GM10266 (cell line): Measurements from ENCODE around the gene SUMF1.

Experiments
- DNase-seq: peaks from one replicate; pipeline ENCODE4 v3.0.0; 2012; ENCODE audit errors: extremely low spot score
- CTCF ChIP-seq: IDR thresholded peaks from 2 replicates; pipeline ENCODE4 v1.5.1; 2012; ENCODE audit warnings: mild to moderate bottlenecking, low read depth; ENCODE audit not compliant: control insufficient read depth, insufficient read depth; ENCODE audit errors: missing control alignments

Gene SUMF1

GRCh38 chr3:4387210-4388204 lies 79.6 kb downstream of the SUMF1 start:
- no peak for DNase-seq

GRCh38 chr3:4385201-4385600 lies 81.9 kb downstream of the SUMF1 start:
- TF ChIP-seq CTCF: no peak
- DNase-seq: no peak

More at GRCh38 chr3:4387210-4388204, 79.6 kb downstream of the SUMF1 start:
- TF ChIP-seq CTCF: no peak

GRCh38 chr3:4380013-4380412 lies 87.1 kb downstream of the SUMF1 start:
- TF ChIP-seq CTCF: no peak
- DNase-seq: no peak

DNA sequence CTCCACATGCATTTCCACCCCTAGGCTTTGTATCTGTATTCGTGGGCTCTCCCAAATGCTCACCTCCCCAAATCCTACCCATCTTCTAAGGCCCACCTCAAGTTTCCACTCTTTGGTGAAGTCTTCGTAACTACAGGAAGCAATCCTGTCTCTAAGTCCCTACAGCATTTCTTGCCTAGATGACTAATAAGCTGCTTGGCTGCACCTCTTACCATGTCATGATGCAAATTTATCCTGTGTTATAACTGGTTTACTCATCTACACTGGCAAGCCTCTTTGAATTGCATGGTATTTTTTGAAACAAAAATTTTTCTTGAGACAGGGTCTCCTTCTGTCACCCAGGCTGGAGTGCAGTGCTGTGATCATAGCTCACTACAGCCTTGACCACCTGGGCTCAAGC lies 90.6 kb downstream of the SUMF1 start:
- no peak for DNase-seq
- no peak for TF ChIP-seq CTCF

- DNase-seq: no peak
- no peak for TF ChIP-seq CTCF
Measured at GRCh38 chr3:4375911-4376310, 91.2 kb downstream of the SUMF1 start.

DNA sequence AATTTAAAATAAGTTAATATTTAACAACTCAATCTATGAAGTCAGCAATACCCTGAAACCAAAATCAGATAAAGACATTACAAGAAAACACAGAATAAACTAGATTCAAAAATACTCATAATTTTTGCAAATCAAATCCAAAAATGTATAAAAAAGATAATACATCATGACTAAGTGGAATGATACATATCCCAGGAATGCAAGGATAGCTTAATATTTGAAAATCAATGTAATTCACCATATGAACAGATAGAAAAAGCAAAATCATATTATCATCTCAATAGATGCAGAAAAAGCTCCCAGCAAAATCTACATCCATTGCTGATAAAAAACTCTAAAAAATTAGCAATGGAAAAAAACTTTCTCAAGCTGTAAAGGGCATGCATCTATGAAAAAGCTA lies 93.4 kb downstream of the SUMF1 start:
- no peak for DNase-seq
- TF ChIP-seq CTCF: no peak

DNA sequence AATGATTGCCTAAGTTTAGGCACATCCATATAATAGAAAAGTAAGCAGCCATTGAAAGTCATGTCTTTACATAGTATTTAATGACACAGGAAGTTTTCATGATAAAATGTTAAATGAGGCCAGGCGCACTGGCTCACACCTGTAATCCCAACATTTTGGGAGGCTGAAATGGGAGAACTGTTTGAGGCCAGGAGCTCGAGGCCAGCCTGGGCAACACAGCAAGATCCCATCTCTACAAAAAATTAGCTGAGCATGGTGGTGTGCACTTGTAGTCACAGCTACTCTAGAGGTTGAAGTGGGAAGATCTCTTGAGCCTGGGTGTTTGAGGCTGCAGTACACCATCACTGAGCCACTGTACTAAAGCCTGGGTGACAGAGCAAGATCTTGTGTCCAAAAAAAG lies 104.5 kb downstream of the SUMF1 start:
- DNase-seq: no peak
- no peak for TF ChIP-seq CTCF
